Hepatocyte (in vitro differentiated cells): ENCODE data around the gene IL31RA. TPM values are rescaled to one million over a fixed set of nuclear protein-coding genes. Genes with fewer than 3 reads are reported as not detected.

Source experiments
- DNase-seq: peaks from one replicate; pipeline ENCODE4 v3.0.0-alpha.2; 2016; ENCODE audit warnings: low spot score
- H2AFZ ChIP-seq: fragments of 200-600 bp; sonication (generic); 2 replicates; pipeline ENCODE4 v1.6.0; 2016; ENCODE audit warnings: antibody characterized with exemption, mild to moderate bottlenecking
- H3K27ac ChIP-seq: fragments of 200-600 bp; sonication (generic); 2 replicates; pipeline ENCODE4 v1.5.1; 2016; ENCODE audit warnings: mild to moderate bottlenecking
- H3K27me3 ChIP-seq: fragments of 200-600 bp; sonication (generic); 2 replicates; pipeline ENCODE4 v1.6.1; 2016
- H3K36me3 ChIP-seq: fragments of 200-600 bp; sonication (generic); replicated peaks from 2 replicates; pipeline ENCODE4 v1.5.1; 2016; ENCODE audit warnings: low read depth; ENCODE audit not compliant: insufficient read depth
- H3K4me1 ChIP-seq: fragments of 200-600 bp; sonication (generic); 2 replicates; pipeline ENCODE4 v1.5.1; 2016; ENCODE audit warnings: mild to moderate bottlenecking, moderate library complexity; ENCODE audit not compliant: insufficient read depth
- H3K4me2 ChIP-seq: fragments of 200-600 bp; sonication (generic); 2 replicates; pipeline ENCODE4 v1.6.0; 2016
- H3K4me3 ChIP-seq: fragments of 200-600 bp; sonication (generic); 2 replicates; pipeline ENCODE4 v1.5.1; 2016; ENCODE audit warnings: mild to moderate bottlenecking
- H3K79me2 ChIP-seq: fragments of 200-600 bp; sonication (generic); 2 replicates; pipeline ENCODE4 v1.6.0; 2017; ENCODE audit warnings: mild to moderate bottlenecking
- H3K9me2 ChIP-seq: fragments of 200-600 bp; sonication (generic); replicated peaks from 2 replicates; pipeline ENCODE4 v1.6.0; 2017; ENCODE audit warnings: mild to moderate bottlenecking; ENCODE audit not compliant: insufficient read depth
- H3K9me3 ChIP-seq: fragments of 200-600 bp; sonication (generic); 2 replicates; pipeline ENCODE4 v1.5.1; 2016; ENCODE audit warnings: low read depth, mild to moderate bottlenecking
- H4K20me1 ChIP-seq: fragments of 200-600 bp; sonication (generic); 2 replicates; pipeline ENCODE4 v1.6.0; 2016; ENCODE audit warnings: mild to moderate bottlenecking; ENCODE audit not compliant: insufficient read depth, poor library complexity, severe bottlenecking
- CTCF ChIP-seq: fragments of 200-600 bp; sonication (generic); IDR thresholded peaks from 2 replicates; pipeline ENCODE4 v1.5.1; 2016; ENCODE audit warnings: antibody characterized with exemption, mild to moderate bottlenecking; ENCODE audit not compliant: poor library complexity
- EZH2 ChIP-seq: fragments of 200-600 bp; sonication (generic); IDR thresholded peaks from 2 replicates; pipeline ENCODE4 v1.6.1; 2016; ENCODE audit warnings: antibody characterized with exemption, mild to moderate bottlenecking, borderline replicate concordance
- EZH2phosphoT487 ChIP-seq: fragments of 200-600 bp; sonication (generic); IDR thresholded peaks from one replicate; pipeline ENCODE4 v1.6.1; 2018; ENCODE audit warnings: antibody characterized with exemption, mild to moderate bottlenecking, low read depth, moderate library complexity; ENCODE audit not compliant: unreplicated experiment, severe bottlenecking
- WGBS: methylation state at CpG from one replicate; pipeline ENCODE4 v1.1.6; 2016; ENCODE audit warnings: low lambda C conversion rate; ENCODE audit errors: missing lambda C conversion rate; 5-methylcytosine and 5-hydroxymethylcytosine counted together
- polyA plus RNA-seq: library from polyadenylated mRNA; unstranded; fragments of >200 nt; fragmentation: Nextera tagmentation; extraction: Ambion mirVana; gene quantifications from 2 replicates; pipeline ENCODE4 v1.2.1, GENCODE V29; 2016
- total RNA-seq: library from RNA; depleted of rRNA; stranded (reverse); fragments of >200 nt; gene quantifications from 2 replicates; pipeline ENCODE4 v1.2.3, GENCODE V29; 2014

The IL31RA gene
- total and polyA plus RNA-seq, 2 experiments from 2014 or later: 0.53 to 0.93 TPM

- TF ChIP-seq EZH2: no peak
- TF ChIP-seq EZH2phosphoT487: no peak
- TF ChIP-seq CTCF: no peak
- no peak overlapping the region for H3K4me3 ChIP-seq
- WGBS: 54% methylated on average over 3 of the region's 3 CpGs
- H3K4me1 ChIP-seq: no peaks in the 10 kb centered on the region
- H3K27me3 ChIP-seq: no peaks in the 10 kb centered on the region
- no peak overlapping the region for H2AFZ ChIP-seq
- no peak for DNase-seq
- H3K9me2 ChIP-seq: no peaks in the 10 kb centered on the region
- H3K27ac ChIP-seq: no peak overlapping the region
- H4K20me1 ChIP-seq: no peaks in the 10 kb centered on the region
- no peak overlapping the region for H3K4me2 ChIP-seq
- no peaks in the 10 kb centered on the region for H3K9me3 ChIP-seq
- H3K36me3 ChIP-seq: no peaks in the 10 kb centered on the region
- no peaks in the 10 kb centered on the region for H3K79me2 ChIP-seq
These were observed 2.7 kb downstream of the IL31RA start for GRCh38 chr5:55853818-55854217.

GRCh38 chr5:55855509-55855908 lies 4.4 kb downstream of the IL31RA start:
- DNase-seq: no peak
- 69% methylated on average over 5 of the region's 5 CpGs for WGBS
- Histone ChIP-seq H2AFZ (no peak overlapping the region), H4K20me1 (no peaks in the 10 kb centered on the region), H3K4me3 (no peak overlapping the region), H3K36me3 (no peaks in the 10 kb centered on the region), H3K4me2 (no peak overlapping the region), H3K27ac (no peak overlapping the region), H3K79me2 (no peaks in the 10 kb centered on the region), H3K9me2 (no peaks in the 10 kb centered on the region), H3K27me3 (no peaks in the 10 kb centered on the region), H3K9me3 (no peaks in the 10 kb centered on the region), H3K4me1 (no peaks in the 10 kb centered on the region)
- TF ChIP-seq EZH2phosphoT487: no peak
- no peak for TF ChIP-seq EZH2
- TF ChIP-seq CTCF: no peak

- Histone ChIP-seq H3K9me2 (no peaks in the 10 kb centered on the region), H3K9me3 (no peaks in the 10 kb centered on the region), H3K36me3 (no peaks in the 10 kb centered on the region), H3K79me2 (no peaks in the 10 kb centered on the region), H3K4me2 (no peak overlapping the region), H3K27me3 (no peaks in the 10 kb centered on the region), H3K4me3 (no peak overlapping the region), H3K4me1 (no peaks in the 10 kb centered on the region), H2AFZ (no peak overlapping the region), H4K20me1 (no peaks in the 10 kb centered on the region), H3K27ac (no peak overlapping the region)
- TF ChIP-seq CTCF (no peak), EZH2 (no peak), EZH2phosphoT487 (no peak)
- DNase-seq: no peak
- WGBS: 92% methylated on average over 5 of the region's 5 CpGs
These were observed 5.5 kb downstream of the IL31RA start for GRCh38 chr5:55856516-55857246.

GRCh38 chr5:55857247-55857640 lies 6.1 kb downstream of the IL31RA start:
- Histone ChIP-seq H3K9me3 (no peaks in the 10 kb centered on the region), H3K4me2 (no peak overlapping the region), H3K4me3 (no peak overlapping the region), H3K4me1 (no peaks in the 10 kb centered on the region), H3K36me3 (no peaks in the 10 kb centered on the region), H3K79me2 (no peaks in the 10 kb centered on the region), H4K20me1 (no peaks in the 10 kb centered on the region), H3K27ac (no peak overlapping the region), H3K9me2 (no peaks in the 10 kb centered on the region), H2AFZ (no peak overlapping the region), H3K27me3 (no peaks in the 10 kb centered on the region)
- no peak for DNase-seq
- WGBS: 94% methylated on average over 4 of the region's 4 CpGs
- no peak for TF ChIP-seq CTCF
- no peak for TF ChIP-seq EZH2
- no peak for TF ChIP-seq EZH2phosphoT487
